ENCODE data around the gene ERO1B.
A peak's percentile ranks its signal among the peaks of the same experiment; 100 is the strongest.

ERO1B gene

DNA sequence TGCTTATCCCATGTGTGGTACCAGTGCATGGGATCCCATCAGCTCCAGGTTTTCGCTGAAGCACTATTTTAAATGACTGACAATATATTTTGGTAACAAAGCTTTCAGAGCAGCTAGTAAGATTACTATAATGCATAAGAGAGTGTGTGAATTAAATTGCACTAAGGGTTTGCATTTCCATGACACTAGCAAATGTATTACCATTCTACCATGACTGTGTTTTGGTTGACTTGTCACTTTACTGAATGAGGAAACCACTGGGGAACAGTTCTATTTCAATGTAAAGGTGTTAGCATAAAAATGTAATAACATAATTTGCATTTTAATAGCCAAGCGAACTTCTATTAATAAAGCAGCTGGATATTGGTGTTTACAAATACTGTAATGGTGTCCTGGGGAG, 31.7 kb upstream of the ERO1B start:
- Histone ChIP-seq H3K27me3 (replicated peaks in 2 of 5; ENCODE audit: control insufficient read depth in 4 of 5, insufficient read depth in 5 of 5, low read length in 4 of 5) (no peaks in the 10 kb centered on the region), H3K4me3 (ENCODE audit: control insufficient read depth in 1 of 7, extremely low read depth in 1 of 7, insufficient read depth in 4 of 7, low read depth in 2 of 7, low read length in 6 of 7) (no peak overlapping the region), H3K36me3 (ENCODE audit: control insufficient read depth in 4 of 4, insufficient read depth in 4 of 4, low read length in 3 of 4) (no peaks in the 10 kb centered on the region), H3K27ac (ENCODE audit: insufficient read depth in 1 of 2, low read depth in 1 of 2, low read length in 2 of 2, poor library complexity in 1 of 2, severe bottlenecking in 2 of 2) (no peak overlapping the region), H3K4me1 (ENCODE audit: control extremely low read depth in 1 of 4, control insufficient read depth in 4 of 4, insufficient read depth in 4 of 4, low read length in 3 of 4) (no peaks in the 10 kb centered on the region), H3K9me3 (ENCODE audit: control extremely low read depth in 1 of 5, control insufficient read depth in 4 of 5, insufficient read depth in 2 of 5, low read depth in 1 of 5, low read length in 4 of 5) (no peaks in the 10 kb centered on the region)
- ChIA-PET POLR2A (no interaction called here), CTCF (interaction anchor here (0.7 to 1.0 kb wide), 2 partner anchors 16 to 19 kb away, joined by 3 read pairs; no protein-coding TSS in a partner anchor)
- no peak for DNase-seq
- no CpG with 5 or more reads among the region's 2 CpGs for WGBS (ENCODE audit: insufficient coverage)

DNA sequence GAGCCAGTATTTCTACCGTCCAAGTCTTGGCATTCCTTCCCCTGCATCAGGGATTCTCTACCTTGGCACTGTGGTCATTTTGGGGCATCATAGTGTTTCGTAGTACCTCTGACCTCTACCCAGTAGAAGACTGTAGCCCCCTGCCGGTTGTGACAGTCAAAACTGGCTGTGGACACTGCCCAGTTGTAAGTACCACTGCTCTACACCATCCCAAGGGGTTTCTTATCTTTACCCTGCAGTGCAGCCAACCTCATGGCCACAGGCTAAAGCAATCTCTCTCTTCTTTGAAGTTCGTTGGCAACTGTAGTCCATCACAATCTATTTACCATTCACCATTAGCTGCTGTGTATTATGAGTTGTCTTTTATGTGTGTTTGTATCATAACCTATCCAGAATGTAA, 29.3 kb upstream of the ERO1B start:
- H3K4me3 ChIP-seq (ENCODE audit: control insufficient read depth in 1 of 7, extremely low read depth in 1 of 7, insufficient read depth in 4 of 7, low read depth in 2 of 7, low read length in 6 of 7), result no peak overlapping the region
- no peak overlapping the region for H3K27ac ChIP-seq (ENCODE audit: insufficient read depth in 1 of 2, low read depth in 1 of 2, low read length in 2 of 2, poor library complexity in 1 of 2, severe bottlenecking in 2 of 2)
- CTCF ChIA-PET, result interaction anchor here (0.6 to 1.0 kb wide), 2 partner anchors 33 to 126 kb away, joined by 3 read pairs; no protein-coding TSS in a partner anchor
- POLR2A ChIA-PET, result interaction anchor here (0.6 kb wide), 1 partner anchor 13 kb away, joined by 3 read pairs; no protein-coding TSS in a partner anchor
- WGBS (ENCODE audit: insufficient coverage), result 88% methylated on average over 3 of the region's 4 CpGs
- no peaks in the 10 kb centered on the region for H3K4me1 ChIP-seq (ENCODE audit: control extremely low read depth in 1 of 4, control insufficient read depth in 4 of 4, insufficient read depth in 4 of 4, low read length in 3 of 4)
- no peaks in the 10 kb centered on the region for H3K36me3 ChIP-seq (ENCODE audit: control insufficient read depth in 4 of 4, insufficient read depth in 4 of 4, low read length in 3 of 4)
- H3K27me3 ChIP-seq (replicated peaks in 2 of 5; ENCODE audit: control insufficient read depth in 4 of 5, insufficient read depth in 5 of 5, low read length in 4 of 5), result no peaks in the 10 kb centered on the region
- H3K9me3 ChIP-seq (ENCODE audit: control extremely low read depth in 1 of 5, control insufficient read depth in 4 of 5, insufficient read depth in 2 of 5, low read depth in 1 of 5, low read length in 4 of 5), result no peaks in the 10 kb centered on the region
- DNase-seq, result peak in 1 of 3 donors; percentile 6

DNA sequence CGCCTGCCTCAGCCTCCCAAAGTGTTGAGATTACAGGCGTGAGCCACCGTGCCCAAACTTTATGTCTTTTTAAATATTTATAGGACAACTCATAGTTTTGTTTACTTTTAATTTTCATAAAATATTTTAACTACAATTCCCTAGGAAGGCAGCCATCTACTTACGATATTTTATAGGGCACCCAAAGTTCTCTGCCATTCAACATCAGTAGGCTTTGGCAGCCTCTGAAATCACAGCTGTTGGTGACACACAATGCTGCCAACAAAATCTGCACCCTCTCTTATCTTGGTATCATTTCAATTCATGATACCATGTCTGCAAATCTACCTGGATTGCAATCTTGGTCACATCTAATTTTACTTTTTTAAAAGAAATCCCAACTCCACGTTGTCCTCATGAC, 27.1 kb upstream of the ERO1B start:
- Histone ChIP-seq H3K27me3 (replicated peaks in 2 of 5; ENCODE audit: control insufficient read depth in 4 of 5, insufficient read depth in 5 of 5, low read length in 4 of 5) (no peaks in the 10 kb centered on the region), H3K36me3 (ENCODE audit: control insufficient read depth in 4 of 4, insufficient read depth in 4 of 4, low read length in 3 of 4) (no peaks in the 10 kb centered on the region), H3K27ac (ENCODE audit: insufficient read depth in 1 of 2, low read depth in 1 of 2, low read length in 2 of 2, poor library complexity in 1 of 2, severe bottlenecking in 2 of 2) (no peak overlapping the region), H3K4me3 (ENCODE audit: control insufficient read depth in 1 of 7, extremely low read depth in 1 of 7, insufficient read depth in 4 of 7, low read depth in 2 of 7, low read length in 6 of 7) (no peak overlapping the region), H3K4me1 (ENCODE audit: control extremely low read depth in 1 of 4, control insufficient read depth in 4 of 4, insufficient read depth in 4 of 4, low read length in 3 of 4) (no peaks in the 10 kb centered on the region), H3K9me3 (ENCODE audit: control extremely low read depth in 1 of 5, control insufficient read depth in 4 of 5, insufficient read depth in 2 of 5, low read depth in 1 of 5, low read length in 4 of 5) (no peaks in the 10 kb centered on the region)
- no peak for DNase-seq
- ChIA-PET POLR2A (no interaction called here), CTCF (no interaction called here)
- 90% methylated on average over 2 of the region's 5 CpGs for WGBS (ENCODE audit: insufficient coverage)

DNA sequence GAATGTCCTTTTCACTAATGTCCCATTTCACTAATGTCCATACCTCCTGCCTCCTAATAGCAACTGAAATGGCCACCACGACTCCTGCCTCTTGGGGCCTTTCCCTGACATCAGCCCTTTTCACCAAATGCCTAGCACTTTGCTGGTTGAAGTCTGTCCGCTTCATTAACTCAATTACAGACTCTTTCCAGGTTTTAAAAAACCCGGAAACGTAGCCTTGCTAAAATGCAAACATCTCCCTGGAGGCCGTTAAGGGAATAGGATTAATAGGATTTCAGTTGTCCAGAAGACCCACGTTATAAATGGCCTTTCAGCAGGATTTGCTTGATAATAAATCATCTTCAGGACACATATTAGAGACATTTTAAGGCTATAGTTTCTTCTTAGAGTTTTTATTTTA, 25.7 kb upstream of the ERO1B start:
- no peak for DNase-seq
- CTCF ChIA-PET, result no interaction called here
- no peaks in the 10 kb centered on the region for H3K27me3 ChIP-seq (replicated peaks in 2 of 5; ENCODE audit: control insufficient read depth in 4 of 5, insufficient read depth in 5 of 5, low read length in 4 of 5)
- WGBS (ENCODE audit: insufficient coverage), result 94% methylated on average over 6 of the region's 6 CpGs
- no peak overlapping the region for H3K4me3 ChIP-seq (ENCODE audit: control insufficient read depth in 1 of 7, extremely low read depth in 1 of 7, insufficient read depth in 4 of 7, low read depth in 2 of 7, low read length in 6 of 7)
- H3K4me1 ChIP-seq (ENCODE audit: control extremely low read depth in 1 of 4, control insufficient read depth in 4 of 4, insufficient read depth in 4 of 4, low read length in 3 of 4), result no peaks in the 10 kb centered on the region
- H3K27ac ChIP-seq (ENCODE audit: insufficient read depth in 1 of 2, low read depth in 1 of 2, low read length in 2 of 2, poor library complexity in 1 of 2, severe bottlenecking in 2 of 2), result no peak overlapping the region
- POLR2A ChIA-PET, result no interaction called here
- H3K36me3 ChIP-seq (ENCODE audit: control insufficient read depth in 4 of 4, insufficient read depth in 4 of 4, low read length in 3 of 4), result no peaks in the 10 kb centered on the region
- no peaks in the 10 kb centered on the region for H3K9me3 ChIP-seq (ENCODE audit: control extremely low read depth in 1 of 5, control insufficient read depth in 4 of 5, insufficient read depth in 2 of 5, low read depth in 1 of 5, low read length in 4 of 5)

DNA sequence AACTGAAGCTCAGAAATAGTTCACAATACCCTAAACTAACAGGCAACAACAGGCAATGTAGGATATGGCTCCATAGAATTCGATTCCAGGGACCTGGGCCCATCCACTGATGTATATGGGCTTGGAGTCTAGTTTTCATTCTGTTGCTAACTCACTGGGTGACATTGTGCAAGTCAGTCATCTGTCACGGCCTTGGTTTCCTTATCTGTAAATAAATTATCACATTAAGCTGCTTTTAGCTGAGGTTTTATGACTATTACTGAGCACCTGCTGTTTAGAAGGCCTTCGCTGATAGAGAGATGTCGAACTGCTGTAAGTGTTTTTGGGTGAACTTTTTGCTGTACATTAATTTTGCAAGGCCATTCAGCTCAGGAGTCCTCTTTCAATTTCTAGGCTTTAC, 22.9 kb upstream of the ERO1B start:
- no peaks in the 10 kb centered on the region for H3K9me3 ChIP-seq (ENCODE audit: control extremely low read depth in 1 of 5, control insufficient read depth in 4 of 5, insufficient read depth in 2 of 5, low read depth in 1 of 5, low read length in 4 of 5)
- no peak overlapping the region for H3K4me3 ChIP-seq (ENCODE audit: control insufficient read depth in 1 of 7, extremely low read depth in 1 of 7, insufficient read depth in 4 of 7, low read depth in 2 of 7, low read length in 6 of 7)
- ChIA-PET POLR2A (interaction anchor here (1.5 kb wide), 1 partner anchor 24 kb away, joined by 4 read pairs; no protein-coding TSS in a partner anchor), CTCF (interaction anchor here (0.7 kb wide), 1 partner anchor 163 kb away, joined by 3 read pairs; no protein-coding TSS in a partner anchor)
- H3K27me3 ChIP-seq (replicated peaks in 2 of 5; ENCODE audit: control insufficient read depth in 4 of 5, insufficient read depth in 5 of 5, low read length in 4 of 5), result no peaks in the 10 kb centered on the region
- no peak for DNase-seq
- H3K4me1 ChIP-seq (ENCODE audit: control extremely low read depth in 1 of 4, control insufficient read depth in 4 of 4, insufficient read depth in 4 of 4, low read length in 3 of 4), result no peaks in the 10 kb centered on the region
- no peaks in the 10 kb centered on the region for H3K36me3 ChIP-seq (ENCODE audit: control insufficient read depth in 4 of 4, insufficient read depth in 4 of 4, low read length in 3 of 4)
- WGBS (ENCODE audit: insufficient coverage), result 96% methylated on average over 3 of the region's 4 CpGs
- no peak overlapping the region for H3K27ac ChIP-seq (ENCODE audit: insufficient read depth in 1 of 2, low read depth in 1 of 2, low read length in 2 of 2, poor library complexity in 1 of 2, severe bottlenecking in 2 of 2)

DNA sequence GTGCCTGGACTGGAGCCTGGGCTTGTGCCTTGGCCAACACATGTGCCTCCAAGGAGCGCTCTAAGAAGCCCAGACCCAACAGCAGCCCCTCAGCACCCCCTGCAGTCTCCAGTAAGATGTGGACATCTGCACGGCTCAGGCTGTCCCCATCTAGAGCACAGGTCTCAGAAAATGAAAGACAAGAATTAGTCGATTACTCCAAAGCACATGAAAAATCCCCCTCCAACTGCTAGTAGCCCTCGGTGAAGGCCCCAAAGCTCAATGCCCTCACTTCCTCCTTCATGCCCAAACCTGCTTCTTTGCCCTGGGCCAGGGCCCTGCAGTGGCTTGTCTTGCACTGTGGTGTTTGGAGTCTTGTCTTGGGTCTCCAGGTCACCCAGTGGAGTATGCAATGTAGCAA, 21.9 kb upstream of the ERO1B start:
- no peak overlapping the region for H3K4me3 ChIP-seq (ENCODE audit: control insufficient read depth in 1 of 7, extremely low read depth in 1 of 7, insufficient read depth in 4 of 7, low read depth in 2 of 7, low read length in 6 of 7)
- POLR2A ChIA-PET, result no interaction called here
- no peaks in the 10 kb centered on the region for H3K27me3 ChIP-seq (replicated peaks in 2 of 5; ENCODE audit: control insufficient read depth in 4 of 5, insufficient read depth in 5 of 5, low read length in 4 of 5)
- no peaks in the 10 kb centered on the region for H3K36me3 ChIP-seq (ENCODE audit: control insufficient read depth in 4 of 4, insufficient read depth in 4 of 4, low read length in 3 of 4)
- CTCF ChIA-PET, result no interaction called here
- H3K27ac ChIP-seq (ENCODE audit: insufficient read depth in 1 of 2, low read depth in 1 of 2, low read length in 2 of 2, poor library complexity in 1 of 2, severe bottlenecking in 2 of 2), result no peak overlapping the region
- H3K9me3 ChIP-seq (ENCODE audit: control extremely low read depth in 1 of 5, control insufficient read depth in 4 of 5, insufficient read depth in 2 of 5, low read depth in 1 of 5, low read length in 4 of 5), result no peaks in the 10 kb centered on the region
- peak in 1 of 3 donors; percentile 19 for DNase-seq
- H3K4me1 ChIP-seq (ENCODE audit: control extremely low read depth in 1 of 4, control insufficient read depth in 4 of 4, insufficient read depth in 4 of 4, low read length in 3 of 4), result no peaks in the 10 kb centered on the region
- 100% methylated on average over 2 of the region's 4 CpGs for WGBS (ENCODE audit: insufficient coverage)

DNA sequence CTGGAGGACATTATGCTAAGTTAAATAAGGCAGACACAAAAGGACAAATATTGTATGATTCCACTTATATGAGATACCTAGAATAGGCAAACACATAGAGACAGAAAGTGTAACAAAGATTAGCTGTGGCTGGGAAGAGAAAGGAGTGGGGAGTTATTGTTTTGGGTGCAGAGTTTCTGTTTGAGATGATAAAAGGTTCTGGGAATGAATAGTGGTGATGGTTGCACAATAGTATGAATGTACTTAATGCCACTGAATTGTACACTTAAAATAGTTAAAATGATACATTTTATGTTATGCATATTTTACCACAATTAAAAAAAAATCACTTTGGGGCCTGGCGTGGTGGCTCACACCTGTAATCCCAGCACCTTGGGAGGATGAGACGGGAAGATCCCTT, 21.2 kb upstream of the ERO1B start:
- no peaks in the 10 kb centered on the region for H3K9me3 ChIP-seq (ENCODE audit: control extremely low read depth in 1 of 5, control insufficient read depth in 4 of 5, insufficient read depth in 2 of 5, low read depth in 1 of 5, low read length in 4 of 5)
- WGBS (ENCODE audit: insufficient coverage), result no CpG with 5 or more reads among the region's 2 CpGs
- H3K27me3 ChIP-seq (replicated peaks in 2 of 5; ENCODE audit: control insufficient read depth in 4 of 5, insufficient read depth in 5 of 5, low read length in 4 of 5), result no peaks in the 10 kb centered on the region
- CTCF ChIA-PET, result no interaction called here
- DNase-seq, result no peak
- no peak overlapping the region for H3K27ac ChIP-seq (ENCODE audit: insufficient read depth in 1 of 2, low read depth in 1 of 2, low read length in 2 of 2, poor library complexity in 1 of 2, severe bottlenecking in 2 of 2)
- POLR2A ChIA-PET, result no interaction called here
- H3K36me3 ChIP-seq (ENCODE audit: control insufficient read depth in 4 of 4, insufficient read depth in 4 of 4, low read length in 3 of 4), result no peaks in the 10 kb centered on the region
- H3K4me3 ChIP-seq (ENCODE audit: control insufficient read depth in 1 of 7, extremely low read depth in 1 of 7, insufficient read depth in 4 of 7, low read depth in 2 of 7, low read length in 6 of 7), result no peak overlapping the region
- no peaks in the 10 kb centered on the region for H3K4me1 ChIP-seq (ENCODE audit: control extremely low read depth in 1 of 4, control insufficient read depth in 4 of 4, insufficient read depth in 4 of 4, low read length in 3 of 4)

Data from common myeloid progenitor, CD34-positive (primary cell).